Measurements from ENCODE around the gene CDC45. TPM values are rescaled to one million over a fixed set of nuclear protein-coding genes. Genes with fewer than 3 reads are reported as not detected.

Gene CDC45
- total RNA-seq, 1 donor: 22.9 TPM

GRCh38 chr22:19506212-19506611, 26.5 kb downstream of the CDC45 start:
- DNase-seq (ENCODE audit: low read depth): no peak
- no peak overlapping the region for H3K4me3 ChIP-seq (ENCODE audit: low read depth, low read length)
- no peak for TF ChIP-seq CTCF (IDR thresholded peaks at IDR 0.05; ENCODE audit: insufficient read depth, low read length)

- no peak for TF ChIP-seq CTCF (IDR thresholded peaks at IDR 0.05; ENCODE audit: insufficient read depth, low read length)
- no peak for DNase-seq (ENCODE audit: low read depth)
- no peak overlapping the region for H3K4me3 ChIP-seq (ENCODE audit: low read depth, low read length)
Observed at GRCh38 chr22:19507534-19507861, 27.8 kb downstream of the CDC45 start.

GRCh38 chr22:19508024-19508776, 28.5 kb downstream of the CDC45 start:
- no peak for TF ChIP-seq CTCF (IDR thresholded peaks at IDR 0.05; ENCODE audit: insufficient read depth, low read length)
- no peak for DNase-seq (ENCODE audit: low read depth)
- H3K4me3 ChIP-seq (ENCODE audit: low read depth, low read length): no peak overlapping the region

GRCh38 chr22:19509191-19509590, 29.5 kb downstream of the CDC45 start:
- TF ChIP-seq CTCF (IDR thresholded peaks at IDR 0.05; ENCODE audit: insufficient read depth, low read length): no peak
- H3K4me3 ChIP-seq (ENCODE audit: low read depth, low read length): no peak overlapping the region
- DNase-seq (ENCODE audit: low read depth): no peak

- H3K4me3 ChIP-seq (ENCODE audit: low read depth, low read length): no peak overlapping the region
- no peak for TF ChIP-seq CTCF (IDR thresholded peaks at IDR 0.05; ENCODE audit: insufficient read depth, low read length)
Observed at GRCh38 chr22:19509923-19510322, 30.2 kb downstream of the CDC45 start.

GRCh38 chr22:19510919-19511341, 31.2 kb downstream of the CDC45 start:
- no peak for DNase-seq (ENCODE audit: low read depth)
- H3K4me3 ChIP-seq (ENCODE audit: low read depth, low read length): no peak overlapping the region
- TF ChIP-seq CTCF (IDR thresholded peaks at IDR 0.05; ENCODE audit: insufficient read depth, low read length): no peak

More at GRCh38 chr22:19509923-19510322, 30.2 kb downstream of the CDC45 start:
- DNase-seq (ENCODE audit: low read depth): no peak

- no peak for DNase-seq (ENCODE audit: low read depth)
- TF ChIP-seq CTCF (IDR thresholded peaks at IDR 0.05; ENCODE audit: insufficient read depth, low read length): no peak
- no peak overlapping the region for H3K4me3 ChIP-seq (ENCODE audit: low read depth, low read length)
Observed at GRCh38 chr22:19513823-19514222, 34.1 kb downstream of the CDC45 start.
